CD14-positive monocyte (primary cell): ENCODE results near the gene NDUFAF2. TPM values are rescaled to one million over a fixed set of nuclear protein-coding genes. Genes with fewer than 3 reads are reported as not detected.

Experiments used
- DNase-seq, 3 donors: peaks; one replicate each; pipeline ENCODE4 v3.0.0-alpha.2; 2011 to 2022
- H2AFZ ChIP-seq: 2 replicates; pipeline ENCODE4 v1.6.0; 2012; ENCODE audit warnings: mild to moderate bottlenecking, low read depth, low read length, inconsistent platforms; ENCODE audit not compliant: insufficient read depth, poor library complexity, severe bottlenecking
- H3K27ac ChIP-seq, 2 donors: 1 replicate in 1 of 2; 2 replicates in 1 of 2; pipeline ENCODE4 v1.5.1; 2012 to 2013; ENCODE audit warnings: low read length in 2 of 2, control low read depth in 1 of 2, inconsistent platforms in 1 of 2, low read depth in 1 of 2, mild to moderate bottlenecking in 1 of 2
- H3K27me3 ChIP-seq, 2 donors: one replicate each; pipeline versions ENCODE4 v1.6.0 to v1.6.1; 2011 to 2013; ENCODE audit warnings: low read length in 2 of 2; ENCODE audit not compliant: control insufficient read depth in 2 of 2, insufficient read depth in 2 of 2
- H3K36me3 ChIP-seq, 2 donors: replicated peaks in 1 of 2; 1 replicate in 1 of 2; 2 replicates in 1 of 2; pipeline versions ENCODE4 v1.5.1 to v1.6.1; 2012 to 2013; ENCODE audit warnings: low read length in 2 of 2, control low read depth in 1 of 2, inconsistent platforms in 1 of 2, mild to moderate bottlenecking in 1 of 2; ENCODE audit not compliant: insufficient read depth in 2 of 2, control insufficient read depth in 1 of 2
- H3K4me1 ChIP-seq, 2 donors: 1 replicate in 1 of 2; 2 replicates in 1 of 2; pipeline versions ENCODE4 v1.5.1 to v1.6.1; 2012 to 2013; ENCODE audit warnings: low read length in 2 of 2, control low read depth in 1 of 2, inconsistent platforms in 1 of 2, mild to moderate bottlenecking in 1 of 2, moderate library complexity in 1 of 2; ENCODE audit not compliant: insufficient read depth in 2 of 2, control insufficient read depth in 1 of 2
- H3K4me2 ChIP-seq: replicated peaks from 2 replicates; pipeline ENCODE3; 2012; ENCODE audit warnings: low read length, moderate library complexity, mild to moderate bottlenecking; ENCODE audit not compliant: poor library complexity, severe bottlenecking; ENCODE audit errors: extremely low read depth
- H3K4me3 ChIP-seq, 3 experiments: fragments of 200-600 bp in 1 of 3; sonication (generic) in 1 of 3; replicated peaks in 1 of 3; 1 replicate in 2 of 3; 2 replicates in 1 of 3; pipeline ENCODE4 v1.5.1; 2011 to 2013; ENCODE audit warnings: low read length in 3 of 3, mild to moderate bottlenecking in 3 of 3, control low read depth in 2 of 3, low read depth in 2 of 3, inconsistent platforms in 1 of 3, moderate library complexity in 1 of 3
- H3K79me2 ChIP-seq: 2 replicates; pipeline ENCODE4 v1.6.0; 2012; ENCODE audit warnings: mild to moderate bottlenecking, control low read depth, inconsistent platforms, low read length, moderate library complexity; ENCODE audit not compliant: insufficient read depth
- H3K9ac ChIP-seq: 2 replicates; pipeline ENCODE4 v1.6.0; 2017; ENCODE audit warnings: low read length, mild to moderate bottlenecking; ENCODE audit not compliant: insufficient read depth, poor library complexity, severe bottlenecking
- H3K9me3 ChIP-seq, 2 donors: replicated peaks in 1 of 2; 1 replicate in 1 of 2; 2 replicates in 1 of 2; pipeline versions ENCODE4 v1.5.1 to v1.6.1; 2012 to 2013; ENCODE audit warnings: low read length in 2 of 2, control low read depth in 1 of 2; ENCODE audit not compliant: control insufficient read depth in 1 of 2, insufficient read depth in 1 of 2
- H4K20me1 ChIP-seq: 2 replicates; pipeline ENCODE4 v1.6.0; 2012; ENCODE audit warnings: mild to moderate bottlenecking, low read length, control low read depth, moderate library complexity; ENCODE audit not compliant: insufficient read depth
- H3K27ac Mint-ChIP-seq, 7 donors: one replicate each; pipeline ENCODE4 v1.8.0; 2020; ENCODE audit warnings: mild to moderate bottlenecking in 7 of 7, mixed read lengths in 7 of 7, moderate library complexity in 6 of 7, inconsistent platforms in 2 of 7
- H3K27me3 Mint-ChIP-seq, 3 donors: one replicate each; pipeline ENCODE4 v1.8.0; 2021 to 2022; ENCODE audit warnings: low read depth in 3 of 3, mild to moderate bottlenecking in 3 of 3, mixed read lengths in 3 of 3, moderate library complexity in 3 of 3, inconsistent platforms in 1 of 3
- H3K36me3 Mint-ChIP-seq, 2 donors: one replicate each; pipeline ENCODE4 v1.8.0; 2020; ENCODE audit warnings: mixed read lengths in 2 of 2, inconsistent platforms in 1 of 2, mild to moderate bottlenecking in 1 of 2
- H3K4me1 Mint-ChIP-seq: one replicate; pipeline ENCODE4 v1.8.0; 2020; ENCODE audit warnings: mild to moderate bottlenecking, mixed read lengths
- H3K4me3 Mint-ChIP-seq, 2 donors: one replicate each; pipeline ENCODE4 v1.8.0; 2020; ENCODE audit warnings: mild to moderate bottlenecking in 2 of 2, mixed read lengths in 2 of 2, moderate library complexity in 1 of 2
- H3K9me3 Mint-ChIP-seq, 7 donors: one replicate each; pipeline ENCODE4 v1.8.0; 2020 to 2022; ENCODE audit warnings: mixed read lengths in 7 of 7, mild to moderate bottlenecking in 6 of 7, moderate library complexity in 6 of 7, inconsistent platforms in 2 of 7
- WGBS: methylation state at CpG from one replicate; pipeline ENCODE4 v1.1.5; 2013; ENCODE audit warnings: missing lambda C conversion rate; ENCODE audit not compliant: insufficient coverage; 5-methylcytosine and 5-hydroxymethylcytosine counted together
- intact Hi-C, 2 donors: fragments of 100-400 bp; cut with micrococcal nuclease; formaldehyde crosslinking; loops; one replicate each; pipeline versions ENCODE4 v1.15.0 to v1.15.1; 2023
- polyA plus RNA-seq, 3 donors: library from polyadenylated mRNA; depleted of rRNA in 1 of 3; unstranded in 2 of 3; stranded (reverse) in 1 of 3; fragments of 300-500 nt in 2 of 3; fragments of >200 nt in 1 of 3; fragmentation: Illumina TruSeq in 2 of 3; gene quantifications; 1 replicate in 2 of 3; 2 replicates in 1 of 3; pipeline ENCODE4 v1.2.3, GENCODE V29; 2012 to 2021
- TF ChIP-seq, protein P1 (sequence below): fragments of 200-600 bp; IDR thresholded peaks from one replicate; pipeline ENCODE4 v1.8.0; 2022; ENCODE audit warnings: antibody characterized with exemption, mild to moderate bottlenecking

Gene NDUFAF2
- polyA plus RNA-seq, 3 donors, result 5.9 to 29.5 (median 25.0) TPM

DNA sequence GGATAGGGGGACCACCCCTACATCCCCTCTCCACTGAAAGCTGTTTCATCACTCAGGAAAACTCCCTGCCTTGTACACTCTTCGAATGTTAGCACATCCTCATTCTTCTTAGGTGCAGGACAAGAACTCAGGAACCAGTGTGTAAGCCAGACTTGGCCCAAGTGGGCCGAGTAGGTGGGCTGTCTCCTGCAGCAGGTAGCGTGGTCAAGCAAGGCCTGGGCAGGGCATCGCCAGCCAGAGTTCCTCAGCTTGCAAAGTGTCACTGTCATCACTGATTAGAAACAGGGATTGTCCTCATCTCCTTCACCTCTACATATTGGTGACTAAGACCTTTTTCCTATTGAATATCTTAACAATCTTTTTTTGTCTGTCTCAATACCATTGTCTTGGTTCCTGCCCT lies 194.9 kb downstream of the NDUFAF2 start:
- no peaks in the 10 kb centered on the region for H3K27me3 Mint-ChIP-seq
- Histone ChIP-seq H3K79me2 (no peaks in the 10 kb centered on the region), H4K20me1 (no peaks in the 10 kb centered on the region), H2AFZ (no peak overlapping the region), H3K27ac (no peak overlapping the region), H3K4me1 (no peaks in the 10 kb centered on the region), H3K4me3 (no peak overlapping the region), H3K27me3 (no peaks in the 10 kb centered on the region), H3K36me3 (no peaks in the 10 kb centered on the region), H3K9ac (no peak overlapping the region), H3K9me3 (no peaks in the 10 kb centered on the region), H3K4me2 (no peak overlapping the region)
- no peak overlapping the region for H3K27ac Mint-ChIP-seq
- no peak for DNase-seq
- peaks cover 6% of the 10 kb centered on the region for H3K4me1 Mint-ChIP-seq
- no peak overlapping the region for H3K4me3 Mint-ChIP-seq
- no peaks in the 10 kb centered on the region for H3K9me3 Mint-ChIP-seq
- TF ChIP-seq, protein P1, sequence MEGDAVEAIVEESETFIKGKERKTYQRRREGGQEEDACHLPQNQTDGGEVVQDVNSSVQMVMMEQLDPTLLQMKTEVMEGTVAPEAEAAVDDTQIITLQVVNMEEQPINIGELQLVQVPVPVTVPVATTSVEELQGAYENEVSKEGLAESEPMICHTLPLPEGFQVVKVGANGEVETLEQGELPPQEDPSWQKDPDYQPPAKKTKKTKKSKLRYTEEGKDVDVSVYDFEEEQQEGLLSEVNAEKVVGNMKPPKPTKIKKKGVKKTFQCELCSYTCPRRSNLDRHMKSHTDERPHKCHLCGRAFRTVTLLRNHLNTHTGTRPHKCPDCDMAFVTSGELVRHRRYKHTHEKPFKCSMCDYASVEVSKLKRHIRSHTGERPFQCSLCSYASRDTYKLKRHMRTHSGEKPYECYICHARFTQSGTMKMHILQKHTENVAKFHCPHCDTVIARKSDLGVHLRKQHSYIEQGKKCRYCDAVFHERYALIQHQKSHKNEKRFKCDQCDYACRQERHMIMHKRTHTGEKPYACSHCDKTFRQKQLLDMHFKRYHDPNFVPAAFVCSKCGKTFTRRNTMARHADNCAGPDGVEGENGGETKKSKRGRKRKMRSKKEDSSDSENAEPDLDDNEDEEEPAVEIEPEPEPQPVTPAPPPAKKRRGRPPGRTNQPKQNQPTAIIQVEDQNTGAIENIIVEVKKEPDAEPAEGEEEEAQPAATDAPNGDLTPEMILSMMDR, result no peak
- H3K36me3 Mint-ChIP-seq, result no peaks in the 10 kb centered on the region
- 93% methylated on average over 4 of the region's 4 CpGs for WGBS
- intact Hi-C loops, result no loop called here

DNA sequence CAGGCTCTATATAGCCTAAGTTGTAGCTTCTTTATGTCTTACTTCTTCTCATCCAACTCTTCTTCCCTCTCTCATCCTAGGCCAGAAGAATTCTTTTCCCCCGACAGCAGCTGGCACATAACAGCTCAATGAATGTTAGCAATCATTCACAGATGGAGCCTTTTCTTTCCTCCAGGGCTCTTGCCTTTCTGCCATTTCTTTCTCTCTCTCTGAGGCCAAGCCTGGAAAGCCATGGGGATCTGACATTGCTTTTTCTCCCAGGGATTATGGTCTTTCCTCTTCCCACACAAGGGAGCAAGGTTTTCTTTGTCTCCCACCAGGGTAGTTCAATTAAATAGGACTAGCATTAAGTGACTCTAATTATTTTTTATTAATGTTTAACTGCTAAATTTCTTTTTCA lies 196.8 kb downstream of the NDUFAF2 start:
- H3K9me3 Mint-ChIP-seq, result peaks cover 0 to under 1% (median 0%) of the 10 kb centered on the region in 7 donors
- Histone ChIP-seq H3K27ac (no peak overlapping the region), H3K36me3 (no peaks in the 10 kb centered on the region), H3K79me2 (no peaks in the 10 kb centered on the region), H4K20me1 (no peaks in the 10 kb centered on the region), H3K4me3 (no peak overlapping the region), H3K27me3 (no peaks in the 10 kb centered on the region), H3K4me1 (no peaks in the 10 kb centered on the region), H3K9ac (no peak overlapping the region), H3K9me3 (no peaks in the 10 kb centered on the region), H3K4me2 (no peak overlapping the region), H2AFZ (no peak overlapping the region)
- intact Hi-C loops, result no loop called here
- no peaks in the 10 kb centered on the region for H3K4me1 Mint-ChIP-seq
- TF ChIP-seq, protein P1, result no peak
- no peak overlapping the region for H3K27ac Mint-ChIP-seq
- DNase-seq, result no peak
- WGBS, result 83% methylated on average over 1 of the region's 1 CpG
- H3K27me3 Mint-ChIP-seq, result no peaks in the 10 kb centered on the region
- peaks cover 0 to 2% of the 10 kb centered on the region in 2 donors for H3K36me3 Mint-ChIP-seq
- H3K4me3 Mint-ChIP-seq, result no peak overlapping the region
